GM21737 (cell line): ENCODE measurements around the gene NCS1.

Experiments
- ATAC-seq: cut with Tn5 transposase; IDR thresholded peaks from one replicate; pipeline ENCODE4 v1.9.1; 2021; ENCODE audit warnings: mild to moderate bottlenecking, moderate library complexity; ENCODE audit not compliant: unreplicated experiment

NCS1 gene

GRCh38 chr9:130211548-130212226, 39.5 kb downstream of the NCS1 start:
- no peak for ATAC-seq

GRCh38 chr9:130212543-130213297, 40.5 kb downstream of the NCS1 start:
- no peak for ATAC-seq

- no peak for ATAC-seq
Observed at GRCh38 chr9:130213911-130214761, 41.9 kb downstream of the NCS1 start.

- ATAC-seq: no peak
Observed at GRCh38 chr9:130214776-130215340, 42.7 kb downstream of the NCS1 start.

GRCh38 chr9:130215341-130216119, 43.3 kb downstream of the NCS1 start:
- ATAC-seq: no peak

- no peak for ATAC-seq
Observed at GRCh38 chr9:130217838-130218237, 45.6 kb downstream of the NCS1 start.

GRCh38 chr9:130219661-130220096, 47.5 kb downstream of the NCS1 start:
- ATAC-seq: no peak

GRCh38 chr9:130220352-130220751, 48.1 kb downstream of the NCS1 start:
- no peak for ATAC-seq

GRCh38 chr9:130222833-130223232, 50.6 kb downstream of the NCS1 start:
- ATAC-seq: no peak

- ATAC-seq: no peak
Observed at GRCh38 chr9:130225071-130225470, 52.9 kb downstream of the NCS1 start.

- ATAC-seq: no peak
Observed at GRCh38 chr9:130225586-130225985, 53.4 kb downstream of the NCS1 start.

- no peak for ATAC-seq
Observed at GRCh38 chr9:130226112-130226511, 53.9 kb downstream of the NCS1 start.

GRCh38 chr9:130227833-130228232, 55.6 kb downstream of the NCS1 start:
- no peak for ATAC-seq

GRCh38 chr9:130229759-130230158, 57.6 kb downstream of the NCS1 start:
- no peak for ATAC-seq

GRCh38 chr9:130230631-130231030, 58.4 kb downstream of the NCS1 start:
- ATAC-seq: no peak

- ATAC-seq: no peak
Observed at GRCh38 chr9:130232899-130233586, 60.8 kb downstream of the NCS1 start.

GRCh38 chr9:130233587-130233945, 61.4 kb downstream of the NCS1 start:
- ATAC-seq: no peak

GRCh38 chr9:130234340-130235260, 62.4 kb downstream of the NCS1 start:
- ATAC-seq: no peak
